Stimulated activated CD8-positive, alpha-beta memory T cell treated with anti-CD3 and anti-CD28 coated beads, Interleukin-7, amount 100 ng/mL, for 48 hours (primary cell): ENCODE measurements around the gene ATF6B.
"Not testable (repeated sequence)": the region's sequence is repeated elsewhere in the genome, so short reads cannot be mapped to it uniquely, and the experiment has no call there.

Experiments used
- DNase-seq, 2 donors: peaks; one replicate each; pipeline ENCODE4 v3.0.0-alpha.2; 2020; ENCODE audit warnings: low read depth in 1 of 2; ENCODE audit errors: extremely low read depth in 1 of 2

Gene ATF6B

GRCh38 chr6:32083812-32084768, 44.0 kb downstream of the ATF6B start:
- DNase-seq = no peak

- no peak for DNase-seq
These were observed 45.1 kb downstream of the ATF6B start for GRCh38 chr6:32082935-32083334.

- DNase-seq = no peak
These were observed 45.6 kb downstream of the ATF6B start for GRCh38 chr6:32082478-32082877.

- no peak for DNase-seq
These were observed 46.7 kb downstream of the ATF6B start for GRCh38 chr6:32081168-32081990.

- no peak for DNase-seq
These were observed 48.3 kb downstream of the ATF6B start for GRCh38 chr6:32079566-32080290.

GRCh38 chr6:32076321-32076809, 51.7 kb downstream of the ATF6B start:
- DNase-seq = no peak

- DNase-seq = no peak
These were observed 52.3 kb downstream of the ATF6B start for GRCh38 chr6:32075781-32076180.

- DNase-seq = no peak
These were observed 53.0 kb downstream of the ATF6B start for GRCh38 chr6:32074996-32075532.

- no peak for DNase-seq
These were observed 54.4 kb downstream of the ATF6B start for GRCh38 chr6:32073613-32074012.

- DNase-seq = no peak
These were observed 54.9 kb downstream of the ATF6B start for GRCh38 chr6:32073101-32073500.

GRCh38 chr6:32070814-32071543, 57.1 kb downstream of the ATF6B start:
- no peak for DNase-seq

- DNase-seq = no peak
These were observed 58.0 kb downstream of the ATF6B start for GRCh38 chr6:32069878-32070515.

GRCh38 chr6:32069460-32069859, 58.6 kb downstream of the ATF6B start:
- no peak for DNase-seq

- DNase-seq = no peak
These were observed 59.2 kb downstream of the ATF6B start for GRCh38 chr6:32068867-32069266.

GRCh38 chr6:32068315-32068714, 59.7 kb downstream of the ATF6B start:
- not testable (repeated sequence) for DNase-seq

GRCh38 chr6:32067521-32067920, 60.5 kb downstream of the ATF6B start:
- not testable (repeated sequence) for DNase-seq
